Stimulated activated CD4-positive, alpha-beta T cell treated with anti-CD3 and anti-CD28 coated beads, Interleukin-4, amount 100 ng/mL, for 24 hours (primary cell): Measurements from ENCODE around the gene PTPN12.

Experiments used
- DNase-seq: peaks from one replicate; pipeline ENCODE4 v3.0.0-alpha.2; 2020

The PTPN12 gene

DNA sequence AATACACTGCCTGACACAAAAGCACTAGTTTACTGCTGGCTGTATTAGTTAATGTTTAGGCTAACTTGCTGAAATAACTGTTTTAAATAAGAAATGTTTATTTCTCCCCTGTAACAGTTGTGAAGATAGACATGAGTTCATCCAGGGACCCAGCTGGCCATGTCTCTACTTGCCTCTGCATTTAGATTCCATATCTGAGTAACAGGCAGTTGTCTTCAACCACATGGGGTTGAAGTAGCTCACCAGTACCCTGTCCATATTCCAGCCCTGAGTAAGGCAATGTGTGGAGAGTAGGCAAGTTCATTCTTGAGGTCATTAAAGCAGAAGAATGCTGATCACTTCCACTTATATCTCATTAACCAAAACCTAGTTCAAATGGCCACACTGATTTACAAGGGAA, 128.1 kb downstream of the PTPN12 start:
- DNase-seq = no peak

DNA sequence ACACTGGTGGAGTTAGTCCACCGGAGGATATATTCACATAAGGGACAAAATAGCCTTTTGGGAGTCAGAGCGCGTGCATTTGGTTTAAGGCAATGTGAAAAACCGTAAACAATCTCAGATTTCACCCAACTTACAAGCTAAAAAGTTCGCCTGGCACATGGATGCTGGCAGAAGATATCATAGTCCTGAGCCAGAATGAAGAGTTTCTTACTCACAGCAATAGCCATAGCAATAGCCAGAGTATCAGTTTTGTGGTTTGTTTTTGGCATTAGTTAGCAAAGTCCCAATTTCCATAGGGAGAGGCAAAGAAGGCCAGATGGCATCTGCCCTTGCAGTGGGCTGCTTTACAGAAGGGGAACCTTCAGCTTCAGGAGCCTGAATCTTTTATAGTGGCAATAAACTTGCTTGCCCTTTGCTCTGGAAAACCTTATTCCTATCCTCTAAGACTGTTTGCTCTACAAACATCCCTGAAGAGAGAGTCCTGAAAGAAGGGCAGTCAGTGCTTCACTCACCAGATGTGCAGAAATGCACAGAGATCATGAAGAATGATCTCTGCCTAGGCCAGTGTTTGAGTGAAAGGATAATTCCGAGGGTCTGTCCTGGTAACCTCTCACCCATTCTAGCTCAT, 130.5 kb downstream of the PTPN12 start:
- DNase-seq = no peak

GRCh38 chr7:77674878-77675277, 137.8 kb downstream of the PTPN12 start:
- no peak for DNase-seq

DNA sequence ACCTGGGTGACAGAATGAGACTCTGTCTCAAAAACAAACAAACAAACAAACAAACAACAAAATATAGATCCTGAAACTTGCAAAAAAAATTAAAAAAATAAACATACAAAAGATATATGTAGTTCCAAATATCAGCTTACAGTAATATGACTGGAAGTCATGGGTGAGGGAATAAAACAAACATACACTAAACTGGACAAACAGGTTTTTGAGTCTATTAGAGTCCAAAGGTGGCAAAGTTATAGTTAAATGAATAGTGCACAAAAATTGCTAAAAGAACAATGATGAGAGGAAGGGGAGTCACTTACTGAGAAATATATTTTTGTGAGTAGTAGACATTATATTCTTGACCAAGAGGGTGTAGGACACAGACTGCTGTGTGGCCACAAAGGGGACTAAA, 142.5 kb downstream of the PTPN12 start:
- DNase-seq = no peak

GRCh38 chr7:77680266-77680665, 143.2 kb downstream of the PTPN12 start:
- DNase-seq = no peak

DNA sequence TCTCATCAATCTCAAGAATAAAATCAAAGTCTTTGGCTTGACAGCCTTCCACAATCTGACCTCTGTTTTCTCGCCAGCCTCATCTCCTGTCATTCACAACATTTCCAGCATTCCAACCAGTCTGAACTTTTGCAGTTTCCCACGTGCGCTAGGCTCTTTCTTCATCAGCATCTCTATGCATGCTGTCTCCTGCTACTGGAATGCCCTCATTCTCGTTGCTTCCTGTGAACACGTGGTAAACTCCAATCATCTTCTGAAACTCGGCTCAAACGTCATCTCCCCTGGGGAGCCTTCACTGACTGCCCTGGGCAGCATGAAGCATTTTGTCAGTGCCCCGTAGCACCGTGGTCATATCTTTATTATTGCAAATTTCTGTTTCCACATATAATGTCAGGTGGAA, 146.9 kb downstream of the PTPN12 start:
- DNase-seq = no peak

DNA sequence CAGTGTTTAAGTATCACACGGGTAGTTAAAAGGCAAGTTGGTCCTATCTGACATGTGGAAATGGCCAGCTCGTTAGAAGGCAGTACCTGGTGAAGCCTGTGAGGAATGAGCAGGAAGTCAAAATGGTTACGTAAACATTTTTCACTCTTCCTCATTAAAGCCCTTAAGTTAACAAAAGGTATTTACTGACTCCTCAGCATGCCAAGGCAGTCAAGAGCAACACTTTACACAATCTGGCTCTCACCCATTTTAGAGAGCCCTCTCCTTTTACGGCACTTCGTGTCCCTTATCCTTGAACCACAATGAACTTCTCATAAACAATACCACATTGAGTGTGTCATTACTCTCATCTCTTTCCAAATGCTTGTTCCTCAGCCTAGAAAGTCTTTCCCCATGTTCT, 148.1 kb downstream of the PTPN12 start:
- DNase-seq = no peak

GRCh38 chr7:77687100-77687746, 150.1 kb downstream of the PTPN12 start:
- no peak for DNase-seq

DNA sequence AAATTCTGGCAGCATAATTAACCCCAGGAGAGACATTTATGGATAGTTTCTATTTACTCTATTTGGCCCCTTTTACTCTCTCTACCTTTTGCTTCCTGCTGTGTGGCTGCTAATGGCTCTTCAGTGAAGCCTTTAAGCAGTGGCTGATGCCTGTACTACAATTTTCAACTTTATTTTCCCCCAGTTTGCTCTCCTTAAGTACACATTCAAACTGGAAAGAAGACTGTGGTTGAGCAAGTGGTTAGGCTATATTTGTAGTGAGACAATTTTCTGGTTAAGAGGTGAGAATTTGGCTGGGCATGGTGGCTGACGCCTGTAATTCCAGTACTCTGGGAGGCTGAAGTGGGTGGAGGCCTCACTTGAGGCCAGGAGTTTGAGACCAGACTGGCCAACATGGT, 150.7 kb downstream of the PTPN12 start:
- DNase-seq = peak; percentile 11
